HG03025 (cell line): ENCODE measurements around the gene FASN.

Experiments used
- ATAC-seq: cut with Tn5 transposase; IDR thresholded peaks from one replicate; pipeline ENCODE4 v1.9.1; 2021; ENCODE audit warnings: mild to moderate bottlenecking, moderate library complexity; ENCODE audit not compliant: unreplicated experiment, low FRiP score

Gene FASN

GRCh38 chr17:82089723-82090548 lies 8.1 kb downstream of the FASN start:
- ATAC-seq: no peak

GRCh38 chr17:82088838-82089722 lies 9.0 kb downstream of the FASN start:
- no peak for ATAC-seq

- ATAC-seq: no peak
Observed at GRCh38 chr17:82087961-82088837, 9.8 kb downstream of the FASN start.

- no peak for ATAC-seq
Observed at GRCh38 chr17:82086941-82087906, 10.8 kb downstream of the FASN start.

GRCh38 chr17:82085931-82086764 lies 11.9 kb downstream of the FASN start:
- no peak for ATAC-seq

- ATAC-seq: no peak
Observed at GRCh38 chr17:82085031-82085861, 12.8 kb downstream of the FASN start.

- ATAC-seq: no peak
Observed at GRCh38 chr17:82084373-82085030, 13.5 kb downstream of the FASN start.

- ATAC-seq: no peak
Observed at GRCh38 chr17:82083533-82084359, 14.3 kb downstream of the FASN start.

- ATAC-seq: no peak
Observed at GRCh38 chr17:82083009-82083408, 15.0 kb downstream of the FASN start.

- ATAC-seq: no peak
Observed at GRCh38 chr17:82082456-82082855, 15.6 kb downstream of the FASN start.

GRCh38 chr17:82081966-82082365 lies 16.1 kb downstream of the FASN start:
- no peak for ATAC-seq

GRCh38 chr17:82081546-82081945 lies 16.5 kb downstream of the FASN start:
- no peak for ATAC-seq

GRCh38 chr17:82080789-82081464 lies 17.1 kb downstream of the FASN start:
- ATAC-seq: no peak

- ATAC-seq: no peak
Observed at GRCh38 chr17:82080048-82080788, 17.8 kb downstream of the FASN start.

- no peak for ATAC-seq
Observed at GRCh38 chr17:82079001-82079677, 18.9 kb downstream of the FASN start.
